ENCODE results near the gene DMD. TPM values are rescaled to one million over a fixed set of nuclear protein-coding genes. Genes with fewer than 3 reads are reported as not detected.

Gene DMD
- polyA plus RNA-seq, 2 of the 4 experiments (the other 2 are of a cell fraction) = 0.03 TPM; not detected in 1

GRCh38 chrX:32392655-32393054 is 818.7 kb downstream of the DMD start:
- WGBS (ENCODE audit: missing lambda C conversion rate) = 2% methylated on average over 4 of the region's 4 CpGs
- Histone ChIP-seq H3K27ac (no peak overlapping the region), H3K4me2 (no peak overlapping the region), H3K4me1 (no peaks in the 10 kb centered on the region), H3K9me3 (no peaks in the 10 kb centered on the region), H3K4me3 (no peak overlapping the region)
- TF ChIP-seq PBX3 (IDR thresholded peaks at IDR 0.05) (no peak), ESRRA (IDR thresholded peaks at IDR 0.05; ENCODE audit: borderline replicate concordance, low read length) (no peak), BCL3 (IDR thresholded peaks at IDR 0.05) (no peak), TP53 (CRISPR knock-in tag; IDR thresholded peaks at IDR 0.05) (no peak), TFCP2L1 (CRISPR knock-in tag; IDR thresholded peaks at IDR 0.05) (no peak), POLR2A (IDR thresholded peaks at IDR 0.05; ENCODE audit: low read length) (no peak), RAD21 (conservative IDR thresholded peaks at IDR 0.05 in 1 of 2, IDR thresholded peaks at IDR 0.05 in 1 of 2) (no peak), FOSB (CRISPR knock-in tag; IDR thresholded peaks at IDR 0.05) (no peak), HEYL (CRISPR knock-in tag; IDR thresholded peaks at IDR 0.05) (no peak), GATA3 (IDR thresholded peaks at IDR 0.05; ENCODE audit: borderline replicate concordance) (no peak), EHF (CRISPR knock-in tag; IDR thresholded peaks at IDR 0.05) (no peak), FOSL2 (IDR thresholded peaks at IDR 0.05) (no peak), FOSL2 (CRISPR knock-in tag; IDR thresholded peaks at IDR 0.05) (no peak), KDM1A (IDR thresholded peaks at IDR 0.05; ENCODE audit: low read depth) (no peak)
- TF ChIP-seq, protein P1, sequence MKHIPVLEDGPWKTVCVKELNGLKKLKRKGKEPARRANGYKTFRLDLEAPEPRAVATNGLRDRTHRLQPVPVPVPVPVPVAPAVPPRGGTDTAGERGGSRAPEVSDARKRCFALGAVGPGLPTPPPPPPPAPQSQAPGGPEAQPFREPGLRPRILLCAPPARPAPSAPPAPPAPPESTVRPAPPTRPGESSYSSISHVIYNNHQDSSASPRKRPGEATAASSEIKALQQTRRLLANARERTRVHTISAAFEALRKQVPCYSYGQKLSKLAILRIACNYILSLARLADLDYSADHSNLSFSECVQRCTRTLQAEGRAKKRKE (CRISPR knock-in tag; IDR thresholded peaks at IDR 0.05; ENCODE audit: low read depth) = no peak
- CTCF ChIA-PET = no interaction called here
- POLR2A ChIA-PET = no interaction called here
- DNase-seq (ENCODE audit: low read depth in 1 of 2, low spot score in 1 of 2) (no peak), FAIRE-seq (no peak), ATAC-seq (no peak)

DNA sequence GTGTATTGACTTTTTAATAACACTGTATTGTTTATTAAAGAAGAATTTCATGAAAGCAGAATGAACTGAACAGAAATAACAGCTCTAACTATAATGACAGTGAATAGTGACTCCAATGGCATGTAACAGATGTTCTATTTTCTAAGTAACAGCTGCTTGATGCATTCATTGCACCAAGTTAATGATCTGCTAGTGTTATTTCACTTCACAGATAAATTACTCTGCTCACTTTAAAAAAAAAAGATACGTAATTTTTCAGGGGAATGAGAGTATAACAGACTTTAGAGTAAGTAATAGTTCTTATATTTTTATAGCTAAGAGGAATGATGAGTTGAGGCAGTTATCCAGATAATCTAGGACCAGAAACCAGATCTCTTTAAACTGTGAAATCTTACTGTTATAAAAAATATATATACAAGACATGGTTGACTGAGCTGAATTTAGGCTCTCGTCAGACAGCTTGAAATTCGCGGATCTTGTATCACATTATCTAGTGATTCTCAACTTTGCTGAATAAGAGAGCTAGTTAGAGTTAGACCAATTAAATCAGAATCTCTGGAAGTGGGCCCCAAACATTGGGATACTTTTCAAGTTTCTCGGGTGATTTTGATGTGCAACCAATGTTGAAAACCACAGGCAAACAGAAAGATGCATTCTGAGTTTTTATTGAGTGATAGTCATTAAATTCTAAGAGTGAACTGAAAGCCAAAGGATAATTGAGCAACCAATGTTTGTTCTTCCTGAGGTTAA is 840.7 kb downstream of the DMD start:
- TF ChIP-seq, protein P2, sequence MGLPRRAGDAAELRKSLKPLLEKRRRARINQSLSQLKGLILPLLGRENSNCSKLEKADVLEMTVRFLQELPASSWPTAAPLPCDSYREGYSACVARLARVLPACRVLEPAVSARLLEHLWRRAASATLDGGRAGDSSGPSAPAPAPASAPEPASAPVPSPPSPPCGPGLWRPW (IDR thresholded peaks at IDR 0.05) = no peak
- TF ChIP-seq RAD21 (conservative IDR thresholded peaks at IDR 0.05 in 1 of 2, IDR thresholded peaks at IDR 0.05 in 1 of 2) (no peak), FOSL2 (IDR thresholded peaks at IDR 0.05) (no peak), FOSL2 (CRISPR knock-in tag; IDR thresholded peaks at IDR 0.05) (no peak), CBX8 (IDR thresholded peaks at IDR 0.05) (no peak), EHF (CRISPR knock-in tag; IDR thresholded peaks at IDR 0.05) (no peak), HDAC2 (IDR thresholded peaks at IDR 0.05) (no peak), KDM5A (IDR thresholded peaks at IDR 0.05) (no peak), RCOR1 (IDR thresholded peaks at IDR 0.05; ENCODE audit: low read depth, low read length) (no peak), CEBPB (IDR thresholded peaks at IDR 0.05) (no peak), MAFK (IDR thresholded peaks at IDR 0.05; ENCODE audit: partially characterized antibody) (no peak)
- ATAC-seq (no peak), DNase-seq (ENCODE audit: low read depth in 1 of 2, low spot score in 1 of 2) (no peak), FAIRE-seq (no peak)
- ChIA-PET CTCF (no interaction called here), POLR2A (no interaction called here)
- H3K27ac ChIP-seq = no peak overlapping the region
- H3K4me3 ChIP-seq = no peak overlapping the region
- H3K9me3 ChIP-seq = no peaks in the 10 kb centered on the region
- WGBS (ENCODE audit: missing lambda C conversion rate) = 21% methylated on average over 5 of the region's 5 CpGs
- no peak overlapping the region for H3K4me2 ChIP-seq
- H3K4me1 ChIP-seq = no peaks in the 10 kb centered on the region

Data from A549 (cell line).